LHCN-M2 (cell line): ENCODE measurements around the gene RSU1. TPM values are rescaled to one million over a fixed set of nuclear protein-coding genes. Genes with fewer than 3 reads are reported as not detected.
"Not testable (repeated sequence)": the region's sequence is repeated elsewhere in the genome, so short reads cannot be mapped to it uniquely, and the experiment has no call there.

Experiments used
- DNase-seq: peaks from one replicate; pipeline ENCODE4 v3.0.0-alpha.2; 2012; ENCODE audit warnings: low read depth
- polyA plus RNA-seq: library from polyadenylated mRNA; unstranded; fragments of >200 nt; gene quantifications from one replicate; pipeline ENCODE4 v1.2.1, GENCODE V29; 2012; ENCODE audit warnings: missing spikeins
- total RNA-seq: library from RNA; depleted of rRNA; stranded (reverse); fragments of >200 nt; gene quantifications from 2 replicates; pipeline ENCODE4 v1.2.3, GENCODE V29; 2014; rRNA removed

The RSU1 gene
- total RNA-seq, result 91.4 and 96.4 TPM in 2 replicates
- polyA plus RNA-seq, result 85.2 TPM

DNA sequence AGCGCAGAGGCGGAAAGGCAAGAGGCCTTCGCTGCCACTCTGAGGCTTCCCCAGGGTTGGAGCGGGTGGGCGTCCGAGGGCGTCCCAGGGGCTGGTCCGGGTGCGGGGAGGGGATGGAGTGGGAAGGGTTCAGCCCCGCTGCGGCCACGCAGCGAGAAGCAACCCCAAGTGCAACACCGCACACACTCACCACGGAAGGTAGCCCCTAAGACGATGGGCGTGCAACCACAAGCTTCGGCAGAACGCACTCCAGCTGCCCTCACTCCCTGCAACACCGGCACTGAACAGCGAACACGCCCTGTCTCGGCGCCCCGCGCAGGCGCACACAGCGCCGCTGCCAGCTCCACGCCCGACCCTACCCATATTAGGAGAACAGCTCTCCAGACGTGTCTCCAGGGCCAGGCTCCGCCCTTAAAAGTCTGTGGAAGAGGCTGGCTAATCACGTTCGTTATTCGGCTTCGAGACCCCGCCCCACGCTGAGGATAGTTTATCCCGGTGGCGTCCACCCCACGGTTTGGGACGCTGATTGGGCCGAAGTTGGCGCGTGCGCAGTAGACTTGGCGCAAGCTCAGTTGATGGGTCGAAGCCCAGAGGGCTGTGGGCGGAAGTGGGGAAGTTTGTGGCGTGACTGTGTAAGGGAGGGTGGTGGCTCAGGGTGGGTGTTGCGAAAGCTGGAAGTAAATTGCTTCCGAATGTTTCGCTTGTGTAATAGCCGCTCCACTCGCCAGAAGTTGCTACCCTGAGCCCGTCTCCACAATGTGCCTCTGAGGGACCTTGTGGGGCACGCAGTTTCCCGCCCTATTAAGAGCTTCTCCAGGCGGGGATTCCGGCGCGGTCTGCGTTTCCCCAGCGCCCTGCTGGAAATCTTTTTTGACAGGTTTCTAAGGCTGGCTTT is at the start of gene RSU1:
RSU1 (minus strand) TSS at position 300 of the 895 bp plus-strand sequence. CDS start 343 bp downstream, outside the sequence.
- peak; percentile 100 for DNase-seq

DNA sequence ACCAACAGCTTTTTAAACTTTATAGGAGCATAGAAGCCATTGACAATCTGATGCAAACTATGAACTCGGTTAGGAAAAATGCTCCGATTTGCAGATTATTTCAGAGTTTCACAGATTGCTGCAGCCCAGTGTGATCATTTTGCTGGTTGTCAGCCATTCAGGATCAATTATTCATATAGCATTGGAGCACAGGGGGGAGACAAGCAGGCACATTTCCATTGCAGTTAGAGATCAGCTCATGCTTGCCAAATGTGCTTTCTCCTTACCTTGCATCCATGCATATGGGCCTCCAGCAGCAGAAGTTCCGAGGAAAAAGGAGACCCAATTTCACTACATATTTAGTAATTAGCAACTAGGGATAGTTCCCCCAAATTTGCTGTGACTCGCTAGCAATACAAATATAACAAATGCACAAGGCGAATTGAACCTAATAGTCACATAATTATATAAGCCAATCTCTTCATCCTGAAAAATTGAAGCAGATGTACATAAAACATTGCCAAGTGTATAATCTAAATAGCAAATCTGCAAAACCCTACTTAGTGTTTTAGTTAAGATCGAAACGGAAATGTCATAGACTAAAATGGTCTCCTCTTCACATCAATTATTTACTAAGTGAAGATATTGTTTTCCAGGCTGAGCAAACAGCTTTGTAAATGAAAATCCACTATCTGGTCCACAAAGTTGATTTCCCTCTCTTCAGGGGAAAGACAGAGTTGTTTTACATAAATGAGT is 49.5 kb upstream of the RSU1 start:
- no peak for DNase-seq

DNA sequence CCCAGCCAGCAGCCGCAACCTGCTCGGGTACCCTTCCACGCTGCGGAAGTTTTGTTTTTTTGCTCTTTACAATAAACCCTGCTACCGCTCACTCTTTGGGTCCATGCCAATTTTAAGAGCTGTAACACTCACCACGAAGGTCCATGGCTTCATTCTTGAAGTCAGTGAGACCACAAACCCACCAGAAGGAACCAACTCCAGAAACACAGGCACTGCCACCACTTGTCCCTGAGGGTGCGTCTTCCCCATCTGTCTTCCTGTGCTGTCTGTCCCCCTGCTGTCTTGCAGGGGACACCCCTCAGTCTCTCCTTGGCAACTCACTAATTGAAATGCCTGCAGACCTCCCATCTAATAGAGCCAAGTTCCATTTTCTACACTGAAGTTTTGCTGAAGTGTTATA is 48.5 kb upstream of the RSU1 start:
- no peak for DNase-seq

GRCh38 chr10:16863766-16864165 is 46.5 kb upstream of the RSU1 start:
- DNase-seq, result no peak

- no peak for DNase-seq
These were observed 40.2 kb upstream of the RSU1 start for GRCh38 chr10:16857419-16857818.

DNA sequence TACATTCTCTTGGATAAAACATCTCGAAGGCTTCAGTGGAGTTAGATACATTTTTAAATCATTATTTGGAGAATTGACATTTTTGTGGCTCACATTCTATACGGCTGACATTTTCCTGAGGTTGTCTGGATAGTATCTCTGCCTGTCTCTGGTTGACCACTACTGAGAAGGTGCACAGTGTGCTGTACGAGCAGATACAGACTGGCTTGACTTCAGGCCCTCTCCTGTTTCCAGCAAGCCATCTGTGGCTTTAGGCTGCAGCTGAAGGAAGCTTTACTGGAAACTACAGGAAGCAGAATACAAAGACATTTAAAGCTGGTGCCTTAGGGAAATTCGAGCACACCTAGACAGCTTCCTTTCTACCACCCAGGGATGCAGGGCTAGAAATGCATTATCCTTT is 39.3 kb upstream of the RSU1 start:
- DNase-seq, result no peak

- DNase-seq, result no peak
These were observed 38.9 kb upstream of the RSU1 start for GRCh38 chr10:16856092-16856491.

DNA sequence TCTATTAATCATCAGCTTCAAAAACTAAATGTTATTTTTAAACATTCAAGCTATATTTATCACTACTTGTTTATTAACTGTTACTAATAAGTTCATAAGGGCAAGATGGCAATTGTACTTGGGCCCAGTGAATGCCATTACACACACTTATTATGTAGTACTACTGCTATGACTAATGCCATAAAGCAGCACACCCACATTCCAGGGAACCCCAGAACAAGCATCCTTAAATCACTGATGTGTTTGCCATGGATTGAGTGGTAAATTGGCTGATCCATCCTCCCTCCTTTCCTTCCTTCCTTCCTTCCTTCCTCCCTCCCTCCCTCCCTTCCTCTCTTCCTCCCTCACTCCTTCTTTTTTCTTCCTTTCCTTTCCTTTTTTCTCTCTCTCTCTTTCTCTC is 37.4 kb upstream of the RSU1 start:
- peak; percentile 58 for DNase-seq

DNA sequence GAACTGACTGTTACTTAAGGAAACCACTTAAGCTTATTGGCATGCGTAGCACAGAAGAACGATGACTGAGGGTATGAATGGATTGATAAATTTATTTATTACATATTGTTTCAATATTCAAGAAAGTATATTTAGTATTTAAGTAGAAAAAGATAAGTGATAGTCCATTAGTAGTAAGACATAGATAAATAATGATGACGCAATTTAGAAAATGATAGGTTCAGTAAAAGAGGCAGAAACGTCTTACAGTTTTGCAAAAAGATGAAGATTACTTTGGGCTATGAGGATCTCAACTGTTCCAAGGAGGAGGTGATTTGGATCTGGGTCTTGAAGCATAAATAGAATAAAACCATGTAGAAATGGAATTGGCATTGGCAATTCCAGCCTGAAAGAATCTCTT is 36.6 kb upstream of the RSU1 start:
- no peak for DNase-seq

GRCh38 chr10:16853201-16853600 is 36.0 kb upstream of the RSU1 start:
- peak; percentile 67 for DNase-seq

GRCh38 chr10:16852624-16853023 is 35.4 kb upstream of the RSU1 start:
- DNase-seq, result no peak

GRCh38 chr10:16848562-16849154 is 31.4 kb upstream of the RSU1 start:
- DNase-seq, result no peak

DNA sequence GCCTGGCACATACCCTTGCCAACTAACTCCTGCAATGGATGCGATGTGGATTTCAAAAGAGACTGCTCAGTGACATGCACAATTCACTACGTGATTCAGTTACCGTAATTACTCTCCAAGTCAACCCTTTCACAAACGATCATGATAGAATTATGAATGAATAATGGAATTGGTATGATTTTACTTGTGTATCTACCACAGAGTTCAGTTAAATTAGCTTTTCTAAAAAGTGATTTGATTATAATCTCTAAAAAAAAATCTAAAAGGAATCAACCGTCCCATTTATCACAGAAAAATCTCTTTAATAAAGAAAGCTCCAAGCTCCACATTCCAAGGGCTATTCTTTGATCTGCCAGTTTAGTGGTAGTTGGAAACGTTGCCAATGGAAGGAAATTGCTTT is 30.4 kb upstream of the RSU1 start:
- peak; percentile 43 for DNase-seq

DNA sequence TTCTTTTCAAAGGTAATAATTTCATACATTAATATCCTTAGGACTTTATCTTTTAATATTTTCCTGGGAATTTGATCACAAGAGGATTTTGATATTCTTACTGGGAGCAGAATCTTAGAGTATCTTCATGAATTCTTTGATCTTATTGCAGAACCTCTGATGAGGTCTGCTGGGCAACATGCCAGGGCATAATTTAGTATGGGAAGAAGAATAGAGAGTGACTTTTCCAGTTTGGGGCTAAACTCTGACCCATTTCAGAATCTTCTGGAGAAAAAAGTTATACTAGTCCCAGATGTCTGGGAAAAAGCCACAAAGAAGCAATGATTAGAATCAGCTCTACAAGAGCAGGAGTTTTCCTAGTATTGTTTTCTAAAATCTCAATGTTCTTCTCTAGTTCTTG is 28.0 kb upstream of the RSU1 start:
- no peak for DNase-seq

DNA sequence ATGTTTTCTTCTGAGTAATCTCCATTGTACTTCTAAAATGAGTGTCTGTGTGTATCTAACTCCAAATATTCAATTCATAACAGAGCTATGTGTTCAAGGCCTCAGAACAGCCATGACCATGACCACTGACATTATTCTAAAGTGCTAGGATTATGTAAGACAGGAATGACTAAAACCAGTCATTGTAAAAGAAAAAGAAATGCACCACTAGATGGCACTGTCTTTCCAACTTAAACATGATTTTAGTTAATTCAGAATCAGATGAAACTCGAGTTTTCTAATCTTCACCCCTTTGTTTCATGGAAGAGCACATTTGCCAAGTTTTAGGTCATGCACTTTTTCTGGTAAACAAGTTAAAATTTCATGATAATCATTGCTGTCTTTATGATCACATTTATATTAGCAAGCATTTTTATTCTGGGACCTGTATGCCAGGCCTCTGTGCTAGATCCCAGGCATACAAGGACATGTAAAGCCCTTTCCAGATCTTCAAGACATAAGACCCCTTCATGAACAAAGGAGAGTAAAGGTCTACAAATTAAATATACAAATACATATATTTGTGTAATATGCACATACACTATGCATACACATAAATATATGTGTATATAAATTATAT is 26.1 kb upstream of the RSU1 start:
- peak; percentile 74 for DNase-seq

- no peak for DNase-seq
These were observed 18.0 kb upstream of the RSU1 start for GRCh38 chr10:16835228-16835627.

- peak; percentile 91 for DNase-seq
These were observed 15.3 kb upstream of the RSU1 start for GRCh38 chr10:16832351-16833080.

DNA sequence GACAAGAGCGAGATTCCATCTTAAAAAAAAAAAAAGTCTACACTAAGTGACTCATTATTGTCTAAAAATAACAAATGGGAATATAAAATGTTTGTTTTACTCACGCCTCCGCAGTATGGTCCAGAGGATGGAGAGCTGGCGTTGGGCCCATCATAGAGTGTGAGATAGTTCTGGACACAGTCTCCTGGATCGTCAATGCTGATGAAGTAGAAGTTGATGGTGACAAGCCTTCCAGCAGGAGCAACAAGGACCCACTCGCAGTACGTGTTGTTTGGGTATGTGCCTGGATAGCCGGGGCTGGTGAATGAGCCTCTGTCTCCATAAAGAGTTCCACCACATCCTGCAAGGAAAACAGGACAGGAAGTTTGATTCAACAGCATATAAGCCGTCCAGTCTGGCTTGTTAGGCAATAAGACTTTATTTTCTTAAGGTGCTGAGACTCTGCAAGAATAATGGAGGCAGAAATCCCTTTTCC is 11.5 kb upstream of the RSU1 start:
- peak; percentile 77 for DNase-seq

- peak; percentile 81 for DNase-seq
These were observed 10.9 kb upstream of the RSU1 start for GRCh38 chr10:16828114-16828568.

DNA sequence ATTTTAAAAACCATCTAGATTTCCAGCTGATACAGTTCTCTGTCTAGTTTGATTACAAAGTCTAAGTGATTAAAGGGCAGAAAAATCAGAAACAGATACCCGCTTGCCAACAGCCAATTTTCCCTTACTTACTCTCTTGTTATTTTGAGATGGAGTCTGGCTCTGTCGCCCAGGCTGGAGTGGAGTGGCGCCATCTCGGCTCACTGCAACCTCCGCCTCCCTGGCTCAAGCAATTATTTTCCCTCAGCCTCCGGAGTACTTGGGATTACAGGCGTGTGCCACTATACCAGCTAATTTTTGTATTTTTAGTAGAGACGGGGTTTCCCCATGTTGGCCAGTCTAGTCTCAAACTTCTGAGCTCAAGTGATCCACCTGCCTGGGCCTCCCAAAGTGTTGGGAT is 10.2 kb upstream of the RSU1 start:
- not testable (repeated sequence) for DNase-seq
